KBM-7 (cell line): ENCODE measurements around the gene MMP23B.

Experiments used
- DNase-seq: peaks from one replicate; pipeline ENCODE4 v3.0.0-alpha.2; 2015
- in situ Hi-C: fragments of 300-500 bp; cut with MboI; formaldehyde crosslinking; loops from 2 replicates; pipeline ENCODE4 v1.14.3; 2020; ENCODE audit warnings: low sequenced_read_pairs, low pct_unique_long_range_greater_than_20kb, mixed read lengths

MMP23B gene

GRCh38 chr1:1678581-1679380 lies 46.8 kb downstream of the MMP23B start:
- in situ Hi-C loops = no loop called here
- no peak for DNase-seq

DNA sequence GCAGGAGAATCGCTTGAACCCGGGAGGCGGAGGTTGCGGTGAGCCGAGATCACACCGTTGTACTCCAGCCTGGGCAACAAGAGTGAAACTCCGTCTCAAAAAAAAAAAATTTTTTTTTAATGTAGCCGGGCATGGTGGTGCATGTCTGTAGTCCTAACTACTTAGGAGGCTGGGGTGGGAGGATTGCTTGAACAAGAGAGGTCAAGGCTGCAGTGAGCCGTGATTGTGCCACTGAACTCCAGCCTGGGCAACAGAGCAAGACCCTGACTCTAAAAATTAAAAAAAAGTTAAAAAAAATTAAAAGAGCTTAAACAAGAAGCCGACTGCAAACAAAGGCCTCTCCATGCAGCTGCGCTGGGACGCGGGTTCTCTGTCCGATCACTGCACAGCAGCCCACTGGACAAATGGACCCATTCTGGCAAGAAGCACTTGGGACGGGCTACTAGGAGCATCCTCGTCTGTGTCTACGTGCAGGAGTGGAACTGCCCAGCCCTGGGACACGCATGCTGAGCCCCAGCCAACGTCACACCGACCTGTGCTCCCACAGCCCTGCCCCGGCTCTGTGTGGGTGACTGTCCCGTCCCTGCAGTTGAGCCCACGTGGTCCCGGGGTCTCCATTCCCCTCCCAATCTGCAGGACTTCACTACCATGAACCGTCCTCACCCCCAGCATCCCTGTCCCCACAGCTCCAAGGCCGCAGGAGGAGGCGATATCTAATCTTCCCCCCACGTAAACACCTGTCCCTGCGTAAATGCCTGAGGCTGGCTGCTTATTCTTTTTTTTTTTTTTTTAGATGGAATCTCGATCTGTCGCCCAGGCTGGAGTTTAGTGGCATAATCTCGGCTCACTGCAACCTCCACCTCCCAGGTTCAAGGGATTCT lies 48.3 kb downstream of the MMP23B start:
- DNase-seq = no peak
- in situ Hi-C loops = no loop called here

GRCh38 chr1:1680912-1681273 lies 48.9 kb downstream of the MMP23B start:
- no peak for DNase-seq
- in situ Hi-C loops = no loop called here

- in situ Hi-C loops = no loop called here
- DNase-seq = no peak
These were observed 51.3 kb downstream of the MMP23B start for GRCh38 chr1:1683104-1683905.
